Endothelial cell of umbilical vein (primary cell): ENCODE results near the gene TRMT10C. TPM values are rescaled to one million over a fixed set of nuclear protein-coding genes. Genes with fewer than 3 reads are reported as not detected.

Experiments
- BruUV-seq: library from RNA; stranded (reverse); fragments of 400-500 nt; replicated peaks from 2 replicates; lab custom pipeline; 2021; lab: Mats Ljungman, UMichigan
- CTCF ChIA-PET: fragments of 300-600, 350-600 bp; sonication (Branson Sonifier 250); formaldehyde crosslinking; loops from one replicate; lab custom pipeline; 2021; ENCODE audit warnings: antibody characterized with exemption, inconsistent platforms; lab: Charles Lee
- POLR2A ChIA-PET: fragments of 300-600, 350-600 bp; sonication (Branson Sonifier 250); formaldehyde crosslinking; loops from one replicate; lab custom pipeline; 2021; ENCODE audit warnings: antibody characterized with exemption, inconsistent platforms; lab: Charles Lee
- DNase-seq: peaks from one replicate; pipeline ENCODE4 v3.0.0-alpha.2; 2011; ENCODE audit warnings: low read depth, low spot score
- FAIRE-seq: peaks from 2 replicates; lab custom pipeline; 2011; peaks lifted over from hg19 to GRCh38; lab: Jason Lieb, UNC
- H2AFZ ChIP-seq: 2 replicates; pipeline ENCODE4 v1.6.0; 2012; ENCODE audit warnings: low read depth, low read length, control low read depth, inconsistent platforms
- H3K27ac ChIP-seq: 2 replicates; pipeline ENCODE4 v1.5.1; 2011; ENCODE audit warnings: low read depth, mild to moderate bottlenecking, control low read depth, low read length, moderate library complexity; ENCODE audit not compliant: insufficient read depth
- H3K27me3 ChIP-seq, 2 experiments: 2 replicates each; pipeline versions ENCODE4 v1.6.0 to v1.6.1; 2011; ENCODE audit warnings: low read length in 2 of 2, mixed read lengths in 1 of 2; ENCODE audit not compliant: control insufficient read depth in 2 of 2, insufficient read depth in 2 of 2
- H3K36me3 ChIP-seq, 2 experiments: 2 replicates in 1 of 2; 3 replicates in 1 of 2; pipeline ENCODE4 v1.5.1; 2011; ENCODE audit warnings: low read length in 2 of 2, mild to moderate bottlenecking in 1 of 2, moderate library complexity in 1 of 2; ENCODE audit not compliant: control insufficient read depth in 2 of 2, insufficient read depth in 2 of 2; ENCODE audit errors: extremely low read depth in 1 of 2
- H3K4me1 ChIP-seq: 3 replicates; pipeline ENCODE4 v1.5.1; 2011; ENCODE audit warnings: mild to moderate bottlenecking, low read length; ENCODE audit not compliant: control insufficient read depth, insufficient read depth; ENCODE audit errors: extremely low read depth
- H3K4me2 ChIP-seq: 2 replicates; pipeline ENCODE4 v1.6.1; 2011; ENCODE audit warnings: low read length, control low read depth, mixed read lengths; ENCODE audit not compliant: insufficient read depth
- H3K4me3 ChIP-seq, 3 experiments: fragments of 200-600 bp in 1 of 3; sonication (generic), shearing (Covaris generic) in 1 of 3; replicated peaks in 1 of 3; 2 replicates each; pipeline ENCODE4 v1.5.1; 2011 to 2016; ENCODE audit warnings: control low read depth in 3 of 3, low read length in 3 of 3, mild to moderate bottlenecking in 2 of 3, inconsistent platforms in 1 of 3, low read depth in 1 of 3, moderate library complexity in 1 of 3; ENCODE audit not compliant: insufficient read depth in 1 of 3
- H3K79me2 ChIP-seq: 2 replicates; pipeline ENCODE4 v1.6.0; 2012; ENCODE audit warnings: low read length, inconsistent platforms; ENCODE audit not compliant: control insufficient read depth, insufficient read depth
- H3K9ac ChIP-seq: replicated peaks from 2 replicates; pipeline ENCODE3; 2011; ENCODE audit warnings: low read length, control low read depth; ENCODE audit not compliant: insufficient read depth; ENCODE audit errors: extremely low read depth
- H3K9me1 ChIP-seq: replicated peaks from 3 replicates; pipeline ENCODE4 v1.6.0; 2011; ENCODE audit warnings: mild to moderate bottlenecking, low read length; ENCODE audit not compliant: control insufficient read depth, insufficient read depth; ENCODE audit errors: extremely low read depth
- H3K9me3 ChIP-seq: replicated peaks from 2 replicates; pipeline ENCODE4 v1.5.1; 2012; ENCODE audit warnings: low read length, inconsistent platforms; ENCODE audit not compliant: control insufficient read depth, insufficient read depth
- H4K20me1 ChIP-seq: replicated peaks from 2 replicates; pipeline ENCODE3; 2011; ENCODE audit warnings: mild to moderate bottlenecking, low read length; ENCODE audit not compliant: control insufficient read depth, insufficient read depth; ENCODE audit errors: extremely low read depth
- EZH2 ChIP-seq: IDR thresholded peaks from 2 replicates; pipeline ENCODE4 v1.6.1; 2012; ENCODE audit warnings: borderline replicate concordance, low read depth, mild to moderate bottlenecking, moderate library complexity, low read length, inconsistent platforms; ENCODE audit not compliant: severe bottlenecking
- FOS ChIP-seq: IDR thresholded peaks from 2 replicates; pipeline ENCODE4 v1.6.1; 2011; ENCODE audit warnings: mild to moderate bottlenecking, low read length, moderate library complexity, borderline replicate concordance; ENCODE audit not compliant: insufficient read depth
- MAX ChIP-seq: IDR thresholded peaks from 2 replicates; pipeline ENCODE4 v1.6.1; 2011; ENCODE audit not compliant: insufficient read depth, insufficient read length
- dilution Hi-C: fragments of 300-500 bp; cut with MboI; formaldehyde crosslinking; loops from one replicate; pipeline ENCODE4 v1.15.0; 2019; ENCODE audit warnings: low sequenced_read_pairs; ENCODE audit not compliant: extremely low pct_ligation_motif_present
- intact Hi-C: fragments of 100-400 bp; cut with micrococcal nuclease; formaldehyde crosslinking; loops from one replicate; pipeline ENCODE4 v1.10.0; 2022
- polyA plus RNA-seq, 4 experiments: library from polyadenylated mRNA; depleted of rRNA in 3 of 4; stranded (reverse) in 3 of 4; unstranded in 1 of 4; fragments of >200 nt; gene quantifications; 2 replicates each; pipeline versions ENCODE4 v1.2.1 to v1.2.3, GENCODE V29; 2011 to 2012; ENCODE audit warnings: missing spikeins in 1 of 4
- total RNA-seq: library from RNA; stranded (reverse); gene quantifications from 2 replicates; pipeline ENCODE4 v1.2.3, GENCODE V29; 2021

TRMT10C gene
- total and polyA plus RNA-seq, 2 donors (not counting 3 experiments of a cell fraction or from before 2014, with no cell fraction given): 16.6 to 28.0 TPM

GRCh38 chr3:101571028-101571895 is 9.6 kb downstream of the TRMT10C start:
- no peak overlapping the region for H2AFZ ChIP-seq
- no peak for FAIRE-seq
- H3K9ac ChIP-seq: no peak overlapping the region
- ChIA-PET POLR2A (no interaction called here), CTCF (no interaction called here)
- no TSS peak for BruUV-seq
- dilution Hi-C loops: no loop called here
- peaks cover 2 to 5% of the 10 kb centered on the region in 2 experiments for H3K36me3 ChIP-seq
- H3K27me3 ChIP-seq: no peaks in the 10 kb centered on the region
- peaks cover 25% of the 10 kb centered on the region for H3K79me2 ChIP-seq
- no peak overlapping the region for H3K4me2 ChIP-seq
- no peaks in the 10 kb centered on the region for H3K9me1 ChIP-seq
- no peaks in the 10 kb centered on the region for H3K9me3 ChIP-seq
- no peak for DNase-seq
- H3K4me3 ChIP-seq: no peak overlapping the region
- TF ChIP-seq EZH2 (no peak), MAX (no peak), FOS (no peak)
- H4K20me1 ChIP-seq: no peaks in the 10 kb centered on the region
- no peak overlapping the region for H3K27ac ChIP-seq
- peaks cover 8% of the 10 kb centered on the region for H3K4me1 ChIP-seq
- intact Hi-C loops: no loop called here
